ENCODE measurements around the gene GRM7. TPM values are rescaled to one million over a fixed set of nuclear protein-coding genes. Genes with fewer than 3 reads are reported as not detected.

The GRM7 gene
- total RNA-seq, 2 experiments from 2014 or later = not detected

DNA sequence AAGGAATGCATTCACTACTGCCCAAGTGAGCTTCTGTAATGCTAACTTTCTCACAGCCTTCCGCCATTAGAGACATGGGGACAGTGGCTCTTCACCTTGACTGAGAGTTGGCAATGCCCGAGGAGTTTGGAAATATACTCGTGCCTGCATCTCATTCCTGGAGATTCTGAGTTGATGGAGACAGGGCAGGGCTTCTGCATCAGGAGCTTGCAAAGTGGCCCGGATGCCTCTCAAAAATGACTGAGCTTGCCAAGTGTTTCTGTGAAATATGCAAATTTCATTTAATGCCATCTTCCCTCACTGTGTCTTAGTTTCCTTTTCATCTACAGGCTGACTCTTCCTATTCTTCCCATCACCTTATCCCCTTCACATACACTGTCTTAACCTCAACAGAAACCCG, 346.2 kb downstream of the GRM7 start:
- no peaks in the 10 kb centered on the region for H3K4me1 ChIP-seq (ENCODE audit: insufficient read depth, low read length)
- no peaks in the 10 kb centered on the region for H3K27me3 Mint-ChIP-seq
- H3K36me3 ChIP-seq (ENCODE audit: insufficient read depth, low read length) = no peaks in the 10 kb centered on the region
- no peak overlapping the region for H3K4me3 ChIP-seq (ENCODE audit: low read length)
- H3K9me3 ChIP-seq (ENCODE audit: control insufficient read depth in 1 of 2, insufficient read depth in 1 of 2, low read length in 2 of 2) = no peaks in the 10 kb centered on the region
- no peak overlapping the region for H3K27ac Mint-ChIP-seq
- intact Hi-C loops (cut with DNase I, micrococcal nuclease) = no loop called here
- ChIA-PET POLR2A (no interaction called here), CTCF (interaction anchor here (1.0 to 1.2 kb wide), 2 partner anchors 18 to 26 kb away, joined by 3 read pairs; no protein-coding TSS in a partner anchor)
- DNase-seq (no peak), ATAC-seq (ENCODE audit: poor library complexity) (no peak)
- no peaks in the 10 kb centered on the region for H3K36me3 Mint-ChIP-seq (ENCODE audit: low read depth)
- no peak overlapping the region for H3K4me3 Mint-ChIP-seq
- H3K9me3 Mint-ChIP-seq = no peaks in the 10 kb centered on the region
- no peak overlapping the region for H3K27ac ChIP-seq (ENCODE audit: low read depth in 1 of 2, low read length in 2 of 2)
- no peaks in the 10 kb centered on the region for H3K27me3 ChIP-seq (ENCODE audit: control insufficient read depth in 1 of 2, insufficient read depth in 2 of 2, low read length in 2 of 2)
- TF ChIP-seq, protein P1, sequence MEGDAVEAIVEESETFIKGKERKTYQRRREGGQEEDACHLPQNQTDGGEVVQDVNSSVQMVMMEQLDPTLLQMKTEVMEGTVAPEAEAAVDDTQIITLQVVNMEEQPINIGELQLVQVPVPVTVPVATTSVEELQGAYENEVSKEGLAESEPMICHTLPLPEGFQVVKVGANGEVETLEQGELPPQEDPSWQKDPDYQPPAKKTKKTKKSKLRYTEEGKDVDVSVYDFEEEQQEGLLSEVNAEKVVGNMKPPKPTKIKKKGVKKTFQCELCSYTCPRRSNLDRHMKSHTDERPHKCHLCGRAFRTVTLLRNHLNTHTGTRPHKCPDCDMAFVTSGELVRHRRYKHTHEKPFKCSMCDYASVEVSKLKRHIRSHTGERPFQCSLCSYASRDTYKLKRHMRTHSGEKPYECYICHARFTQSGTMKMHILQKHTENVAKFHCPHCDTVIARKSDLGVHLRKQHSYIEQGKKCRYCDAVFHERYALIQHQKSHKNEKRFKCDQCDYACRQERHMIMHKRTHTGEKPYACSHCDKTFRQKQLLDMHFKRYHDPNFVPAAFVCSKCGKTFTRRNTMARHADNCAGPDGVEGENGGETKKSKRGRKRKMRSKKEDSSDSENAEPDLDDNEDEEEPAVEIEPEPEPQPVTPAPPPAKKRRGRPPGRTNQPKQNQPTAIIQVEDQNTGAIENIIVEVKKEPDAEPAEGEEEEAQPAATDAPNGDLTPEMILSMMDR (IDR thresholded peaks at IDR 0.05) = no peak
- no peaks in the 10 kb centered on the region for H3K4me1 Mint-ChIP-seq (ENCODE audit: low read depth)

DNA sequence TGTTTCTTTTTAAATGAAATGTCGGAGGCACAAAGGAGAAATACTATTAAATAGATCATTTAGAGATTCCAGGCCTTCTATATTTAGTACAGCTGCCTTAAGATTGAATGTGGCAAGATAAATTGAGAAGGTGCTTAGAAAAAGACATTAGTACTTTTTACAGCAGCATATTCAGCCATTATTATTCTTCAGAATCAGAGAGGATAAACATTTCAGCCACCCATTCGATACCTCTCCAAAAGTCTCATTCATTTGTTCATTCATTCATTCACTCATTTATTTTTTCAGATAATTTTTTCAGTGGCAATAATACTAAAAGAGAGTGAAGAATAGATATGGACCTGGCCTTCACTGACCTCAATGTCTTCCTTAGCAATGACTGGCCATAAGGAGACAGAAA, 347.0 kb downstream of the GRM7 start:
- Mint-ChIP-seq H3K4me1 (ENCODE audit: low read depth) (no peaks in the 10 kb centered on the region), H3K27ac (no peak overlapping the region), H3K27me3 (no peaks in the 10 kb centered on the region), H3K36me3 (ENCODE audit: low read depth) (no peaks in the 10 kb centered on the region), H3K4me3 (no peak overlapping the region), H3K9me3 (no peaks in the 10 kb centered on the region)
- Histone ChIP-seq H3K4me3 (ENCODE audit: low read length) (no peak overlapping the region), H3K4me1 (ENCODE audit: insufficient read depth, low read length) (no peaks in the 10 kb centered on the region), H3K36me3 (ENCODE audit: insufficient read depth, low read length) (no peaks in the 10 kb centered on the region), H3K27ac (ENCODE audit: low read depth in 1 of 2, low read length in 2 of 2) (no peak overlapping the region), H3K27me3 (ENCODE audit: control insufficient read depth in 1 of 2, insufficient read depth in 2 of 2, low read length in 2 of 2) (no peaks in the 10 kb centered on the region), H3K9me3 (ENCODE audit: control insufficient read depth in 1 of 2, insufficient read depth in 1 of 2, low read length in 2 of 2) (no peaks in the 10 kb centered on the region)
- CTCF ChIA-PET = no interaction called here
- TF ChIP-seq, protein P1 (IDR thresholded peaks at IDR 0.05) = no peak
- POLR2A ChIA-PET = no interaction called here
- no peak for DNase-seq
- no peak for ATAC-seq (ENCODE audit: poor library complexity)
- intact Hi-C loops (cut with DNase I, micrococcal nuclease) = no loop called here

DNA sequence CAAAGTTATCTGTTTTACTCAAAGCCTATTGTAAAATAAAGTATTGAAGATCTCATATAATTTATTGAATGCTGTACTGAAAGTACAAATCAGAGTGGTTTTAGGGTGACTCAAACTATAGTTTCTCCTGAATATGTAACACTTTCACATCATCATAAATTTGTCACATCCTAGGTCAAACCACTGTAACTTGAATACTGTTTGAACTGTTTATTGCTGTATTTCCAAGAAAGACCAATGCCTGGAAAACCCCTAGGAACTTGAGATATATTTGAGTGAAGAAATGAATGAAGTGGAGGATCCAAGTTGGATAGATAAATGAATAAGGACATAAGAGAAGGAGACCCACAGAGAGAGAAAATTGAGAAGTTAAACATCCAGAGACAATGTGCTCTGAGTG, 348.2 kb downstream of the GRM7 start:
- H3K27me3 Mint-ChIP-seq = no peaks in the 10 kb centered on the region
- POLR2A ChIA-PET = no interaction called here
- Histone ChIP-seq H3K27ac (ENCODE audit: low read depth in 1 of 2, low read length in 2 of 2) (no peak overlapping the region), H3K9me3 (ENCODE audit: control insufficient read depth in 1 of 2, insufficient read depth in 1 of 2, low read length in 2 of 2) (no peaks in the 10 kb centered on the region), H3K4me3 (ENCODE audit: low read length) (no peak overlapping the region), H3K27me3 (ENCODE audit: control insufficient read depth in 1 of 2, insufficient read depth in 2 of 2, low read length in 2 of 2) (no peaks in the 10 kb centered on the region), H3K36me3 (ENCODE audit: insufficient read depth, low read length) (no peaks in the 10 kb centered on the region), H3K4me1 (ENCODE audit: insufficient read depth, low read length) (no peaks in the 10 kb centered on the region)
- ATAC-seq (ENCODE audit: poor library complexity) = no peak
- intact Hi-C loops (cut with DNase I, micrococcal nuclease) = no loop called here
- H3K4me1 Mint-ChIP-seq (ENCODE audit: low read depth) = no peaks in the 10 kb centered on the region
- H3K4me3 Mint-ChIP-seq = no peak overlapping the region
- no peaks in the 10 kb centered on the region for H3K9me3 Mint-ChIP-seq
- CTCF ChIA-PET = no interaction called here
- DNase-seq = no peak
- H3K36me3 Mint-ChIP-seq (ENCODE audit: low read depth) = no peaks in the 10 kb centered on the region
- H3K27ac Mint-ChIP-seq = no peak overlapping the region
- TF ChIP-seq, protein P1 (IDR thresholded peaks at IDR 0.05) = no peak
